Fibroblast of skin of left quadriceps (primary cell): ENCODE results near the gene GRAP2.
"Not testable (repeated sequence)": the region's sequence is repeated elsewhere in the genome, so short reads cannot be mapped to it uniquely, and the experiment has no call there.

ENCODE experiments used
- DNase-seq, 2 experiments: peaks; one replicate each; pipeline ENCODE4 v3.0.0-alpha.2; 2013; ENCODE audit warnings: low read depth in 2 of 2

Gene GRAP2

GRCh38 chr22:39897841-39898240 lies 3.0 kb upstream of the GRAP2 start:
- no peak for DNase-seq

- DNase-seq: no peak
Measured at GRCh38 chr22:39898997-39899396, 1.9 kb upstream of the GRAP2 start.

DNA sequence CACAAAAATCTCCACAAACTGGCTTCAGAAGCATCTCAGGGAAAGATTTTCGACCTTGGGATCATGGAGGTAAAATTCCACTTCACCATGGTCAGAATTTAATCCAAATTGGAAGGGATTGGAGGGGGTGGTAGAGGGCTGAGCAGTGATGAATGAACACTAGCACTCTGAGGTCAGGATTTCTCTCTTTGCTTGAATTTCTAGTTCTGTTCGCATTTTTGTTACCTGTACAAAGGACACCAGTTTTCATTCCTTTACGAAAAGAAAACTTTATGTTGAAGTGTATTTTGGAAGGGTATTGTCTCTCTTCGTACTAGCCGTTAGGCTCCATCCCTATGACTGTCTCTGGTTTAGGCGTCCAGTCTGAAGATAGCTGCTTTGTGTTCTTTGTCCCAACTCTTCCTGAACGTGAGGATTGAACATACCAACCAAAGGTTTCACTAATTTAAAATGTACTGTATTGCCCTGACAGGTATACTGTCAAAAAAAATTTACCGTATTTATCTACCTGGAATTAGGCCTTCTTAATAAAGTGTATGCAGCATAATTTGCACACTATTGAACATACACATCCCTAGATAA lies 772 bp downstream of the GRAP2 start:
- no peak for DNase-seq

GRCh38 chr22:39904024-39904423 lies 3.1 kb downstream of the GRAP2 start:
- not testable (repeated sequence) for DNase-seq

- no peak for DNase-seq
Measured at GRCh38 chr22:39904862-39905261, 4.0 kb downstream of the GRAP2 start.

GRCh38 chr22:39905687-39906086 lies 4.8 kb downstream of the GRAP2 start:
- DNase-seq: no peak

- no peak for DNase-seq
Measured at GRCh38 chr22:39906207-39906606, 5.3 kb downstream of the GRAP2 start.

DNA sequence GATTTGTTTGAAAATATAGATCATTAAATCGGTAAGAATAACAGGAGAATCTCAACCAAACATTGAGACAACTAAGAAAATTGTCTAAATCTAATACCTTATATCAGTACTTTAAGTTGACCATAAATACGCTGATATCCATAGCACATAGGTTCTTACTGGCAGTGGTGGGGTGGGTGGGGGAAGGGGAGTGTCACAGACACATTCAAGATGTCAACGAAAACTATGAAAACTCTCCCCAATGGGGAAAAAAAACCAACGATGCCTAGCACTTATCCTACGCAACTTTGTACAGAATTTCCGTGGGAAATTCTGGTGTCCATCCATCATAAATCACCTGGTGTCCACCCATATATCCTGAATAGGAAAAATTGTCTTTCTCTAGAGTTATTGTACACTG lies 6.2 kb downstream of the GRAP2 start:
- no peak for DNase-seq

GRCh38 chr22:39907605-39908097 lies 6.8 kb downstream of the GRAP2 start:
- DNase-seq: no peak

DNA sequence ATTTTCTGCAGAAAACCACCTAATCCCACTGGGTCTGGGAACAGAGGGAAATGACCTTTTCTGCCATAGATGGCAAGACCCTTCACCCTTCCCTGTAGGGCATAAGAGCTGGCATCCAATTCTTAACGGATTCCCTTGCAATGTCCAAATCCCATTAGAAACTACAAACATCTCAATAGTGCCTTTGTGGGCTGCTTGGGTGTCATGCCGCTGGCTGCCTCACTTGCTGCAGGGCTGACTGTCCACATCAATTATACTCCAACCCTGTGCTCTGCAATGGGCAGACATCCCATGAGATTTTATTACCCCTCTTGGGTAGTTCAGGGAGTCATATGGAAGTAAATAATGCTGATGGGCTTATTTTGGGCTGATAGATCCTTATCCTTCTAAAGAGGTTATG lies 7.3 kb downstream of the GRAP2 start:
- no peak for DNase-seq

DNA sequence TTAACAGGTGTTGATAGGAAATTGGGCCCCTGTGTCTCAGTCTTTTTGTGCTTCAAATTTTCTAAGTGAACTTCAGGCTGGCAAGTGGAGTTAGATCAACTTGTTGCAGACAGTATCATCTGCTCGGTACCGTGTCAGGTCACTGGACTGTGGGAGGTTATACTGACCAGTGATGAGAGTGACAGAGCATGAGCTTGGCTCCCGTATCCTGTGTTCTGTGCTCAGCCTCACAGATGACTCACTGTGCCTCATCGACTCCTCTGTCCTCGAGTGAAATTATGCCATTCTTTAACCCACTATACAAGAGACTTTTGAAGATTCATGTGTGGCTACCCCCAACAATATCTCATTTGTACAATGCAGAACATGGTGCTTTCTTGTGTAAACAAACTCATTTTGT lies 7.9 kb downstream of the GRAP2 start:
- no peak for DNase-seq

DNA sequence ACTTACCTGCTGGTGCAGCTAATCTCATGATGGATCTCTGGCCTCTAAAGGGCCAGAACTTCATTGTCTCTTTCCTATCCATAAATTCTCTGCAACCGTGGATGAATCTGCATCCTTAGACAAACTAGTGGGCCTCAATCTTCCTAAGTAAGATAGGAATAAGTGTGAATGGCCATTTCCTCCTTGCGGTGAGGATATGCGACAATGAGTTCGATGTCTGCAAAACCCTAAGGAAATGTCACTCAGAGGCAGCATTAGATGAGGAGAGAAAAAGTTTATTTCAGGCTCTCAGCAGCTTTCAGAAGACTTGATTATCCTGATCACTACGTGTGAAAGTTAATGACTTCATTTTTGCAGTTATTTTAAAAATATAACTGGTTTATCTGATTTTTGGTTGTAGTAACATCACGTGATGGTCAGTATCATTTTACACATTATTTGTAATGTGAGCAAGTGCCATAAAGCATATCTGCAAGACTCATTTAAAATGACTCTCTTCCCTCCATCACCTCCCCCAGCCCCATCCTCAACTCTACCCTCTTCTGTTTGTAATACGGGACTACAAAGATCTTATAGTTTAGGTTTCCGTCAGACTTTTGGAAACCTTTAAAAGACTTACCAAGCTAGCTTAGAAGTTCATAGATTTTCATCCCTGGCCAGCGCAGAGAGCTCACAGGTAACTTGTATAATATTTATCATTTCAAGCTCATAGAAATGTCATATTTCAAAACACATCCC lies 10.2 kb downstream of the GRAP2 start:
- DNase-seq: no peak

DNA sequence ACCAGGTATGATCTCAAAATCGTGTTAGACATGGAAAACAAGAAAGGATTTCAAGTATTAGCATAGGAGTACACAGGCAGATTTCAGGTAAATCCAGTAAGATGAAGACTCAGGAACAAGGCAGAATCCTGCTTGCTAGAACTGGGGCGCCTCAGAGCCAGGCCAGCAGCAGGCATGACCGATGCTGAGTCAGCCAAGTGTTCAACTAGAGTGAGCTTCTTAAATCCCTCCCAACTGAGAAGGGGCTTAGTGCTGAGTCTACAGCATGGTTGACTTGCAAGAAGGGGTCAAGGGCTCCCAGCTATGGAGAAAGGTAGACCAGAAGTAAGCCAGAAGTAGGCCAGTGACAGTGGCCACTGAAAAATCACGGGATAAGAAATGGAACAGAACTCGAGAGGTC lies 12.4 kb downstream of the GRAP2 start:
- DNase-seq: no peak

- no peak for DNase-seq
Measured at GRCh38 chr22:39913886-39914285, 13.0 kb downstream of the GRAP2 start.

GRCh38 chr22:39914584-39914983 lies 13.7 kb downstream of the GRAP2 start:
- no peak for DNase-seq

GRCh38 chr22:39915295-39915726 lies 14.4 kb downstream of the GRAP2 start:
- DNase-seq: no peak

DNA sequence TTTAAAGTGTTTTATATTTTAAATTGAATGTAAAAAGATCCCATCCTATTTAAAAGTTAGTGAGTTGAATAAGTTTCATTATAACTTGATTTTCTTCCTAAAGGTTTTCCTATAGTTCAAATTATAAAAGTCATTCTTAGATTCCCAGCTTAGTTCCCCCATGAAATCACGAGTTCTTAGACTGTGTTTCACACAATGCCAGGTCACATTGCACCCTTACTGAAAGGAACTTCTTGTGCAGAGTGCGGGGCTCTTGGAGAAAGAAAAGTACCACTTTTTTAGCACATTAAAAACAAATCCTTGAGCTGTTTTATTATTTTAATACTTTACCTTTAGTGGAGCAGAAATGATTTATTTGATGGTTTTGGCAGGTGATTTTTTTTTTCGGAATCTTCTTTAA lies 15.6 kb downstream of the GRAP2 start:
- no peak for DNase-seq

DNA sequence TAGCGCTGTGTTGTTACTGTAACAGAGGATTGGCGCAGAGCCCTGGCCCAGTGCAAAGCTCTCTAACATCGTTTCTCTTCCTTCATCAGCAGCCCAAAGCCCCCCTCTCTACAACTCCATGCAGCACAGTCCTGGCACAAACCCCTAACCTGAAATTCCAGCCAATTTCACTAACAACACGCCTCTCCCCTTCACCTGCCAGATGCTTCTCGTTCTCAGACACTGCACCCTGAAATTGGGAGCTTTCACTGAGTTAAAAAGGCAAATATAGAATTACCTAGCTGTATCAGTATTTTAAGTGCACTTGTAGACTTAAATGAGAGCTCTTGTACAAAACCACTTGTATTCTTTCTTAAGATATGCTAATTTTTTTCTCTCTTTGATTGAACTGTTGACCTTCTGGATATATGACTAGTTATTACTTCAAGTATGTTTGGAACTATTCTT lies 16.3 kb downstream of the GRAP2 start:
- no peak for DNase-seq

GRCh38 chr22:39917776-39918495 lies 17.1 kb downstream of the GRAP2 start:
- no peak for DNase-seq

DNA sequence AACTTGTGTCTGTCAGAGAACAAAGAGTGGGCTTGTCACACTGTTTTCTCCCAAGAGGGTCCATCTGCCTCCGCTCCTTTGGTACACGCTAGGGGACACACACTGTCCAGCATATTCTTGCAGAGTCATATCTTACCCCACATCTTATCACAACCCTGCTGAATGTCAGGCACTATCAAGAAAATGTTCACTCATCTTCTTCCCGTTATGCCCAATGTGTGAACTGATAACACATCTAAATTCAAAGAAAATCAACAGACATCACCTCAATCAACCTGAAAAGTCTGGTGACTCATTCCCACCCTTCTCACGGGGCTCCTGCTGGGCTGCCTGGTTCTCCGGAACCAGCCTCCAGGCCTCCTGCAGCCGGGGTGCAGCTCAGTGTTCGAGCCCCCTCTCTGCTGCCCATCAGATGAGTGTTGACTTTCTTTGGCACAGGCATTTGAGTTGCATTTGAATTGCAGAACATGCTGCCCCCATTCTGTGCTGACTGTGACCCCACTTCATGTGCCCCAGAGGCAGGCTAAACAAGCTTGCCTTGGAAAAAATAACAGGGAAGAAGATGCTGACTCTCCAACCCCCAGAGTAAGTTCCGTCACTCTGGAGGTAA lies 19.4 kb downstream of the GRAP2 start:
- no peak for DNase-seq

DNA sequence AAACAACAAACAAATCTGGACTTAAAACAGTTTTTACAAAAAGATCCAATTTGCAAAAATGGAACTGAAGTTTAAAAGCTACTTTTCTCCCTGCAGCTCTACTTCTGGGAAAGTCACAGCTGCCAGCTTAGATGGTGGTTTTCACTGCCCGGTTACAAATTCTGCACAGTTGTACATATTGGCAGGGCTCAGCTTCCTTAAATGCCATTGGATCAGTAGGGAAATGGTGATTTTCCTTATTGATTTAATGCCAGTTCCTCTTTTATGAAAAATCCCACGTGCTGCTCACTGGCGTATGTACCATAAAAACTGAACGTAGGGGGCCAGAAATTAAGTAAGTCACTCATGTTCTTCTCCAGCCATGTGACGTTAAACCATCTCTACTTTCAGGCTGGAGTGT lies 22.8 kb downstream of the GRAP2 start:
- DNase-seq: no peak

- no peak for DNase-seq
Measured at GRCh38 chr22:39924286-39924685, 23.4 kb downstream of the GRAP2 start.
